ENCODE results near the gene BASP1.
"Not testable (repeated sequence)": the region's sequence is repeated elsewhere in the genome, so short reads cannot be mapped to it uniquely, and the experiment has no call there.

The BASP1 gene, protein sequence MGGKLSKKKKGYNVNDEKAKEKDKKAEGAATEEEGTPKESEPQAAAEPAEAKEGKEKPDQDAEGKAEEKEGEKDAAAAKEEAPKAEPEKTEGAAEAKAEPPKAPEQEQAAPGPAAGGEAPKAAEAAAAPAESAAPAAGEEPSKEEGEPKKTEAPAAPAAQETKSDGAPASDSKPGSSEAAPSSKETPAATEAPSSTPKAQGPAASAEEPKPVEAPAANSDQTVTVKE

DNA sequence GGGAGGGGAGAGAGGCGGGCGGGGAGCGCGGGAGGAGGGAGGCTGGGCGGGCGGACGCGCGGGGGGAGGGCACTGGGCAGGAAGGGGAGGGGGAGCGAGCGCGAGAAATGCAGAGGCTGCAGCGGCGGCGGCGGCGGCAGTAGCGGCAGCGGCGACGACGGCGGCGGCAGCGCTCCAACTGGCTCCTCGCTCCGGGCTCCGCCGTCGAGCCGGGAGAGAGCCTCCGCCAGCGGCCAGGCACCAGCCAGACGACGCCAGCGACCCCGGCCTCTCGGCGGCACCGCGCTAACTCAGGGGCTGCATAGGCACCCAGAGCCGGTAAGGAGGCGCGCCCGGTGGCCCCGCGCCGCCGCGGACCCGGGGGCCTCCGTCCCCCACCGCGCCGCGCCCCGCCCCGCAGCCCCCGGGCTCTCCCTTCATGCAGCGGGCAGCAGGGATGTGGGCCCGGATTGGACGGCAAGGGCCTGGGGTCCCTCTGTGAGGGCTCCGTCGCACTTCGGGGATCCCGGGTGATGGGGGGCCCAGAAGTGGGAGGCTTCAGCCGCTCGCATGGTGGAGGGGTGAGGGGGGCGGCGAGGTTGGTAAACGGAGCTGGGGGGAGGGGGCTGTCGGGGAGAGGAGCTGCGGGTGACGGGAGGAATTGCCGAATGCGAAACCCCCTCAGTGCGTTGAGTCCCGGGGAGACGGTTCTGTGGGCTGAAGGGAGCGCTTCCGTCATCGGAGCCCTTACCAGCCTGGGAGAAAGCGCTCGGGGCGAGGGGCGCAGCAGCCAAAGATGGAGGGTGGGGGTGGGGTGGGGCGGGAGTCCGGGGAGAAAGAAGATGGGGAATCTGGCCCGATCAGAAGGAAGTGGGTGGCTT lies at the start of gene BASP1:
TSS of gene BASP1 (plus strand) at position 139 of the 860 bp plus-strand sequence. CDS start 57,586 bp downstream, outside the sequence.
- peak; percentile 77 for DNase-seq

DNA sequence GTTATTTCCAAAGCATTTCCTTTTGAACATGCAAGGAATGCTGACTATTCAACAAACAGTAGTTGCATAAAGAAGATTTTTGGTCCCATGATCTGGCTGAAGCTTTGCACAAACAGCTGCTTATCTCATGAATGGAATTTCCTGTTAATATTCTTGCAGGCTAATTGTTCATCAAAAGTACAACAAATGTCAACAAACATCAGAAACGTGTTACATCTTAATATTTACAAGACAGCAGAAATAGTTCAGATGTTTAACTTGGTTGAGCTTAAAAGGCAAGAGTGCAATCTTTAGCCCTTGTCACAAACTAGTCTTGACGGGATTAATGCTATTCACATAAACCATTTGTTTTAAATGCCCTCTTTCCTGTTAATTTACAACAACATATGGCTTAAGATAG lies 47.9 kb upstream of the BASP1 start:
- no peak for DNase-seq

DNA sequence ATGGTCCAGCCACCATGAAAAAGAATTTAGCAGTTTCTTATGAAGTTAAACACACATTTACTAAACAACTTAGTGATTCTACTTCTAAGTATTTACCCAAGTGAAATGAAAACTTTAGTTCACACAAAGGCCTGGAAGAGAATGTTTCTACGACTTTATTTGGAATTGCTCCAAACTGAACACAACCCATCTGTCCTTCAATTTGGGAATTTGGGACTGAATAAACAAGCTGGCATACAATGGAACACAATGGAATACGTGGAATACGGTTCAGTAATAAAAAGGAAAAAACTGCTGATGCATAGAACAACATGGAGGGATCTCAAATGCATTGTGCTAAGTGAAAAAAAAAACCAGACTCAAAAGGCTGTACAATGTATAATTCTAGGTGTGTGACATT lies 44.6 kb upstream of the BASP1 start:
- DNase-seq, result no peak

DNA sequence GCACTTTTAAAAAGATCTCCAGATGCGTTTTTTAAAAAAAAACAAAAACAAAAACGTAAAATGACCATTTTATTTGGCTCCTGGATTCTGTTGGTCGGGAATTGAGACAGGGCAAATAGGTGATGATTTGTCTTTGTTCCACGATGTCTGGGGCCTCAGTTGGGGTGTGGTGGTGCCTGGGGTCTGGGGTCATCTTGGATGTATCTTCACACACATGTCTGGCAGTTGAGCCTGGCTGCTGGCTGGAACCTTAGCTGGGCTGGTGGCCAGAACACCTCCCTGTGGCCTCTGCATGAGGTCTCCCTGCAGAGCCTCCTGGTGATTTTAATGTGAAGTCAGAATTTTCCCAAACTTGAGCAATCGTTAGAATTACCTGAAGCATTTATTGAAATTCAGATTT lies 42.5 kb upstream of the BASP1 start:
- no peak for DNase-seq

DNA sequence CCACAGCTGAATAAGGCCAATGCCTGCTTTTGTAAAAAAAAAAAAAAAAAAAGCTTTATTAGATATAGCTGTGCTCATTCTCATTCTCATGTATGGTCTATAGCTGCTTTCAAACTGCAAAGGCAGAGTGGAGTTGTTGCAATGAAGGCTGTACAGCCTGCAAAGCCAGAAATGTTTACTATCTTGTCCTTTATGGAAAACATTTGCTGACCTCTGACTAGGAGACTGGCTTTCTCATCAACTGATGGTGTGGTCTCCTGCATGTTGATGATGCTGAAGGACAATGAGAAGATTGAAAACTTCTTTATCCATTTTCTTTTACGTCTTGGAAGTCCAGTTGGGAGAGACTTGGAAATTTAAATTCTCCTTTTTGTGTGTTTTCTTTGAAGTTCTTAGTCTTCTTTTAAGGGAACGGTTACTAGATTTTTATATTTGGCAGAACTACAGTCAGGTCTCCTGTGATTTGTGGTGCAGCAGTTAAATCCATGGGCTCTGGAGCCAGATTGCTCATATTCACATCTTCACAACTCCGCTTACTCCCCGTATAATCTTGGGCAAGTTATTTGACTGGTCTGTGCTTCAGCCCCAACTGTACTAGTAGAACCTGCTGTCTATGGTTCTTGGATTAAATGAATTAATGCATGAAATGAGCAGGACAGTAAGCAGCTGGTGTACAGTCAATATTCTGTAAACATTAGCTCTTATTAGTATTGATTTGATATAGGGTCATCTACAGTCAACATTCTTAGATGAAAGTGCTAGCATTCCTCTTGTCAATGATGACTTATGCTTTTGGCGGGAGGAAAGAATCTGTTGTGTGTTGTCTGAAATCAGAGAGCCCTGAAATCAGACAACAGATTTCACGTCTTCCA lies 39.7 kb upstream of the BASP1 start:
- no peak for DNase-seq

DNA sequence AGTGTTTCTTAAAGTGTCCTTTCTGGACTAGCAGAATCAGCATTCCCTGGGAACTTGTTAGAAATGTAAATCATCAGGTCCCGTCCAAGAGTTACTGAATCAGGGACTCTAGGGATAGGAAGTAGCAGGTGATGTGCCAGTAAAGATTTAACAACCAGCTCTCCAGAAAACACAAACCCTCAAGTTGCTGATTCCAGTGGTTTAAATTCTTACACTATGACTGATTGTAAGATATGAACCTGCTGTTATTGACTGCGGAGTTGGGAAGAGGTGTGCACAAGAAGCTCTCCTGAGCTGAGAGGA lies 39.1 kb upstream of the BASP1 start:
- DNase-seq, result no peak

DNA sequence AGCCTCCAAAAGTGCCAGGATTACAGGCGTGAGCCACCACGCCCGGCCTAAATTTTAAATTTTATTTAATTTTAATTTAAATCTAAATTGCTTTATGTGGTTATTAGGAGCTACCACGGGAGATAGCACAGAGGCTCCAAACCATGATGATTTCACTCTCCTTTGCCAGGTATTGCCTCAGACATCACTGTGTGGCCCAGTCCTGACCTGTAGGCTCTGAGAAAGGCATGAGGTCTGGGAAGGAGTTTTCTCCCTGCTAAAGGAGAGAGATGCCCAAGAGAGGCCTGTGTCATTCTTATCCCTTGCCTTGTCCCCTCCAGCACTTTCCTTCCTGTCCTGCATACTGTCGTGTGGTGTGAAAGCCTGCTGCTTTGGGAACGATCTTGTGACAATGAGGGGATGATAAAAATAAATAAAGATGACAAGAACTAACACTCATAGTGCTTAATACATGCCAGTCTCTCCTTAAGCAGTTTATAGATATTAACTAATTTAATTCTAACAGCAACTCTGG lies 37.0 kb upstream of the BASP1 start:
- DNase-seq, result no peak

DNA sequence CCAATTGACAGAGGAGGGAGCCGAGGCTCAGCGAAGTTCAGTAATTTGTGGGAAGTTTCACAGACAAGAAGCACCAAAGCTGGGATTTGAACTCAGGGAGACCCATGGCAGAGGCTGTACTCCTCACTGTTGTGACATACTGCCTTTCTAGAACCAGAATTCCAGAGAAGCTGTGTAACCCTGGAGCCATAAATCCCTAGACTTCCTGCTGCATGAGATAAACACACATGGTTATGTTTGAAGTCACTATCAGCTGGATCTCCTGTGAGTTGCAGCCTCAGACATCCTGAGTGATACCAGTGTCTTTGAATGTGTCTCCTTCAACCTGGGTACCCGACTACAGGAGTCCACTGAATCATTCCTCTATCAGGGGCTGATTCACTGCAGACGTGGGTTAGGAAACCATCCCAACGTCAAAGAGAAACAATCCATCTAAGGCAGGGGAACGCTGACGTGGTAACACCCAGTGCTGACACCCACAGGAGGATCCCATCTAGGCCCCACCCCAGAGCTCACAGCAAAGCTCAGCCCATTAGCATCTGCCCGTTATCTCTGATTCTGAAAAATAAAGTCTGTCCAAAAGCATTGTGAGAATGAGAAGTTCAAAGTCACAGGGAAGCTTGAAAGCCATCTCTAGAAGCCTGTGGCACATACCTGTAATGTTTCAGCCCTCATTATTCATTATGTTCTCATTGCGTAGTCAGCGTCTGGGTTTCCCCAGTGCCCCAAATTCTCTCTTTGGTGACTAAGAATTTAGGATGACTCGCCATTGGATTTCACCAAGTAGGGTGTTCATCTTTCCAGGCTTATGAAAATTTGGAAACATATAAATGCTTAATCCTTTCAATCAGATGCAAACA lies 36.3 kb upstream of the BASP1 start:
- no peak for DNase-seq

DNA sequence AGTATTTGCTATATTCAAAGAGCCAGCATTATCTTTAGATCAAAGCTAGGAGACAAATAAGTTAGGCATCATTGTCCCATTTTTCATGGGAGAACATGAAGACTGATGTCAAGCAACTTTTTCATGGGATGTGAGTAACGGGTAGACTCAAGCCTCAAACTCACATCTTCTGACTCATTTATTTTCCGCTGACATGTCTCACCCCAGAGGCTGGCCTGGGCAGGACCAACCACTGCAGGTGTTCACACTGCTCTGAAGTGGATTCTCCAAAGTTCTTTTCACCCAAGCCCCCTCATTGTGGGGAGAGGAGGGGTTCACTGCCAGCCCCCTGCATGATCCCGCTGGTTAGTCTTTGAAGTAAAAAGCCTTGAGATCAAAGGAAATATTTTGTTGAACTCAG lies 34.9 kb upstream of the BASP1 start:
- DNase-seq, result no peak

DNA sequence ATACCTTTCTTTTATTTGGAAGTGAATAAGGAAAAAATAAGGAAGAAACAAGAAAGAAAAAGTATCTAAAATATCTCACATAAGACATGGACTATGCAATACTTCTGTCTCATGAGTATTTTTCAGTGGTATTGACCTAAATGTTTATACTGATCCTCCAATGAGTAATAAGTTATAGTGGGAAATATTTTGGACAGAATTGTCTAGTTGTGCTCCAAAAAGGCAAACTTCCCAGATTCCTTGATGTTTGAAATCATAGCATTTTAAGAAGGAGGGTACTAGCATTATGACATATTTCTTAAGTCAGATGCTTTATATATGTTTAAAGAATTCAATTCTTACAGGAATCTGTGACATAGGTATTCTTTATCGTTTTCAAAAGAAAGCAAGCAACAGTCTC lies 34.5 kb upstream of the BASP1 start:
- DNase-seq, result no peak

DNA sequence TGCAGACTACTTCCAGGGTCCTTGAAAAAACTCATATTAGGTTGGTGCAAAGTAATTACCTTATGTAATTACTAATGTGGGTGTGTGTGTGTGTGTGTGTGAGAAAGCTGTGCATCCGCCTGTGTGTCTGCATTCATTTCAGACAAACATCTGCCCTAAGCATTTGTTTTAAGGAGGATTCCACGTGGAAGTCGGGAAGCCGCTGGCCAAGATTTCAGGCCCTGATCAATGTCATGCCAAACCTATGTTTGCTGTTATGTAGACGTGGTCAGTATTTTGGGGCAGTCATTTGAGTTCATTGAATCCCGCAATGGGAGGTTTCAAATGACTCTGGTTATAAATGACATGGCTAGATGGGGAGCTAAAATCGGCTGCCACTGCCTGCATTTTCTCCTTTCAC lies 33.6 kb upstream of the BASP1 start:
- no peak for DNase-seq

DNA sequence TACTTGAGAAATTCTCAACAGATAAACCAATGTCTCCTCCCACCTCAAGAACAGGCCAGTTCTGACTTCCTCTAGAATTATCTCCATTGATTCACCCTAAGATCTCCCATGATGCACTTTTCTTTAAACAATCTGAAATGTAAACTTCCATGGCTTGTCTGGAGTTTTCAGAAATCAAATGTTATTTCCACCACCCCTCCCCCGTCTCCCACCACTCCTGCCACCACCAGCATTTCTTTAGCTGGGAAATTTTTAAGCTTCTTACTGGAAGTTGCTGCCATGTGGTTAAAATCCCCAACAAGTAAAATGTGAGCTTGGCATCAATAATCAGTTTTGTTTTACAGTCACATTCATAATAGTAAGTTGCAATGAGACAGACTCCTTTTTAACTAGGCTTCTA lies 32.8 kb upstream of the BASP1 start:
- no peak for DNase-seq

DNA sequence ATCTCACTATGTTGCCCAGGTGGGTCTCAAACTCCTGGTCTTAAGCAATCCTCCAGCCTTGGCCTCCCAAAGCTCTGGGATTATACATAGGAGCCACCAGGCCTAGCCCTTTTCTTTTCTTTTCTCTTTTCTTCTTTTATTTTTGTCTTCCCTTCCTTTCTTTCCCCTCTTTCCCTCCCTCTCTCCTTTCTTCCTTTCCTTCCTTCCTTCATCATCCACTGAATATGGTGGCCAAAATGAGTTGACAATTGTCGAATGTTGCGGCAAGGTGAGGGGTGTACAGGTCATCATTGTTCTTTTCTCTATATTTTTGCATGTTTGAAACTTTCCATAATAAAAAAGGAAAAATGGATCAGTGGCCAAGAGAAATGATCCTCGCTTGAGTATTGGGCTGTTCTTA lies 32.1 kb upstream of the BASP1 start:
- DNase-seq, result no peak

DNA sequence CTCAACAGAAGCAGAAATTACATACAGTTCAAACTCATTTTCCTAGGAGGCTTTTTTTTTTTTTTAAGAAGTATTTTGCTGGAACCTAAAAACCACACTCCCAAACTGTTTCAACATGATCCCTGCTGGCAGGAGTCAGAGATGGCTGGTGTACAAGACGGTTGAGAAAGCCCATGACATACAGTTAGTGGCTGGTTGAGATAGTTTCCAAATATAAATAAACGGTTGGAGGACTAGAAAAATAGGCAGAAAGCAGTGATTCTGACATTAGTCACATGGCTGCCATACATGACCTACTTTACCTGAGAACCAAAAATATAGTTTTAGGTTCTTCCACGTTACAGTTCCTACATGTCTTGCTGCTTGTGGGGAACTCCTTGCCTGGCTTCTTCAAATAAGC lies 31.7 kb upstream of the BASP1 start:
- DNase-seq, result no peak

DNA sequence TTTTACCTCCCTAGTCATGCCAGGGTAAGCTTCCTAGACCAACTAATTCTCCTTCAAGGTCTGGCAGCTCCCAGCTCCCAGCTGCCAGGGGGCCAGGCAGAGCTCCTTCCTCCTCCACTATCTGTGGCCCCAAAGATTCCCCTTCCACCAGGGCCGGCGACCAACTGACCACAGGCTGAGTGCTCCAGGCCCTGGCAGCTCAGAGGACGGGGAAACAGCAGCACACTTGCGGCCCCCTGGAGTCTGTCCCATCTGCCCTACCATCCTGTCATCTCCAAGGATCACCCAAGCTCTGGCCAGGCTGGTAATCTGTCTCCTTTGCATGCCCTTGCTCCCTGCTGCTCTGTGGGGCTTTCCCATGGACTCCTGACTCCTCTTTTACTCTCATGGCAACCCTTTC lies 31.2 kb upstream of the BASP1 start:
- DNase-seq, result no peak

DNA sequence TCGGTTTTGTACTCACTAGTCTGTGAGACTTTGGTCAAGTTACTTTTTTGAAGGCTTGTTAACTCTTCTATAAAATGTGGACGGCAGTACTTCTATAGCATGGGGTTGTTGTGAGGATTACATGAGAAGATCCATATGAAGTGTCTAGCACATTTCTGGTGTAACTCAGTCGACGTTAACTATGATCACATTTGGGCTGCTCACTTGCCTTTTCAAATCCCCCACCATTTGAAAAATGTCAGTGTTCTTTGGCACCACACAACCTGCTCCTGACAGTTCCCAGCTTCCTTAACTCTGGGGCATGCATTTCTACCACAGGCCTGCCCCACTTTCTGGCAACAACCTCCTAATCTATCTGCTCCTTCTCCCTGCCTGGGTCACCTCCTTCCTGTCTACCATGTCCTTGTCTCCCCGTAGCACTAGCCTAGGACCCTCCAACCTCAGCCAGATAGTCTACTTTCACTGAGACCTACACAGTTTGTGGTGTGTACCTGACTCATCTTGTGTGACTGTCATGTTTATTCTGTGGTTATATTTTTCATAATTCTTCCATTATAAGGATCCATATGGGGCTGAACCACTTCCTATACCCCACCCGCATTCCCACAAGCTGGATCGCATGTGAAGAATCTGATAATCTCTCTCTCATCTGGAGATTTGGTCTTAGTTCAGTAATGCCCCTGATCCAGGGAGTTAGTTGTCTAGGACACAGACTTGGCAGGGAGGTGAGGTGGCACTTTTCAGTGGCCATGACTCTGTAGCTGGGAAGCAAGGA lies 30.2 kb upstream of the BASP1 start:
- DNase-seq, result no peak

DNA sequence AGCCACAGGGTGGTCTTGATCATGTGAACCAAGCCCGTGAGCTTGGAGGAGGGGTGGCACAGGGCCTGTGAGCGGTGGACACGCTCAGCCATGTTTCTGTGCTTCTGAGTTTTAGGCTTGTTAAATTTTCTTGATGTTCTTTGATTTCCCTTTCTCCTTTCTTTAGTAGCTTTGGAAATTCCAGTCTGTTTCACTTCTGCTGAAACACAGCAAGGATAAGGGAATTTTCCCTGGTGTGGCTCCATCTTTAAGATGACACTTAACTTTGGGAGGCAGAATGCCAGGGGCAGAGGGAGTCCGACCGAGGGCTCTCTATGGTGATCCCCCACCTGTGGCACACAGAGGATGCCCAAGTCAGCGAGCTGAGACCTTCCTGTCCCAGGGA lies 29.7 kb upstream of the BASP1 start:
- DNase-seq, result no peak

DNA sequence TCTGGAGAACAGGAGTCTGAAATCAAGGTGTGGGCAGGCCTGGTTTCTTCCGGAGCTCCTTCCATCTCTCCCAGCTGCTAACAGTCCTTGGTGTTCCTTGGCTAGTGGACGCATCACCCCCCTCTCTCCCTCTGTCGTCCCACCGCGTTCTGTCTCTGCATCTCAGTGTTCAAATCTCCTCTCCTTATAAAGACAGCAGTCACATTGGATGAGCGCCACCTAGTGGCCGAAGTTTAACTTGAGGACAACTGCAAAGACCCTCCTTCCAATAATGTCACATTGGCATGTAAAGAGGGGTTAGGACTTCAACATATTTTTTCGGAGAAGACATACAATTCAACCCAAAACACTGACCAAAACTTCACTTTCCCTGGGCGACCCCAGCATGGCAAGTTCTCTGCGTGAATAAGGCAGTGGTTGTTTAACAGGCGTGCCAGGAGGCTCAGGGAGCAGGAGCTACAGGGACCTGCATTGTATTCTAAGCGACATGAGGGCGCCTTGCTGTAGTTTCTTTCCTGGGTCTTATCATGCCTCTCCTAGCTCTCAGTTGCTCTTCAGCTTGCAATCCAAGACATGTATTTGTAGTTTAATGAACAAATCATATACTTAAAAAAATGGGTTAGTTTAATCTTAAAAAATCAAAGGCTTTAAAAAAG lies 27.9 kb upstream of the BASP1 start:
- peak; percentile 58 for DNase-seq

DNA sequence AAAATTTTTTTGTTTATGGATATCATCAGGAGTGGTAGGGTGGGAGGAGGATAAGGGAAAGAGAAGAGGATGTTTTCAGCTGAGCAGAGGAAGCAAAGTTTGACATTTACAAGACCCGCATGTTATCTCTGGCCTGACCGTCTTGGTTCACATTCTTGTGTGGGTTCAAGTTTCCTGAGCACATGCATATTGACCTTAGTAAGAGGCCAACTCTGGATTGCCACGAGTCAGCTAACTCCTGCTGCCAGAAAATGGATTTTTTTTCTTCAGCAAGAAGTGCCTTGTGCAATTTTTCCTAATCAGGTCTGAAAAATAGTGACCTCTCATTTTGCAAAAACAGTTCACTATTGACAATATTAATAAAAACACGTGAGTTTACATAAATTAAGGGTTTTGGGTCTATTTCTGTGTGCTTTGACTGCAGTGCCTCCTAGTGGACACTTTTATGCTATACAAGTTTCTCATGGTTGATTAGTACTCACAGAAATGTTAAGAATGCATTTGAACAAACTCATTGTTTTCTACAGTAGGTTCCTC lies 27.1 kb upstream of the BASP1 start:
- DNase-seq, result no peak

DNA sequence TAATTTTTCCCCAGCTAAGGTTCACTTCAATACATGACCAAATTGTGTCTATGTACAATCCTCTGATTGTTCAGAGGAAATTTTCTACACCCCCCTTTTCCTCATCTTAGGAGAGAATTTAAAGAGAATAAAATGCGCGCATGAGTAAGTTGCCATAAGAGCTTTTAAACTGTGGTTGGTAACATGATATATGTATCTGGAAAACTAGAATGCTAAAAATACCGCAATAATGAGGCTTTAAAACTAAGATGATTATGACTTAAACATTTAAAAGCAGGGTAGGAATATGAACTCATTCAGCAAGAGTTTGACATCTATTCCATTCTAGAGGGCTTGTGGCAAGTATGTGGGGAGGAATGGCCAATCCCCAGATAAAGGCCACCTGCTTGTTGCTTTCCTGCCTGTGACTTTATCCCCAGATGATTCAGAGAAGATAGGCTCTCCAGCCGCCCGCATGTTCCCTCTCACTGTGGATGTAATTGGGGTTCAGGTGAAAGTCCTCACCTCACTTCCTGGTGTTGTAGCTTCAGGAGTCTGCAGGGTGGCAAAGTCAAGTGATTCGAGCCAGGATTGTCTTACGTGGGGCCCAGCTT lies 26.5 kb upstream of the BASP1 start:
- no peak for DNase-seq

DNA sequence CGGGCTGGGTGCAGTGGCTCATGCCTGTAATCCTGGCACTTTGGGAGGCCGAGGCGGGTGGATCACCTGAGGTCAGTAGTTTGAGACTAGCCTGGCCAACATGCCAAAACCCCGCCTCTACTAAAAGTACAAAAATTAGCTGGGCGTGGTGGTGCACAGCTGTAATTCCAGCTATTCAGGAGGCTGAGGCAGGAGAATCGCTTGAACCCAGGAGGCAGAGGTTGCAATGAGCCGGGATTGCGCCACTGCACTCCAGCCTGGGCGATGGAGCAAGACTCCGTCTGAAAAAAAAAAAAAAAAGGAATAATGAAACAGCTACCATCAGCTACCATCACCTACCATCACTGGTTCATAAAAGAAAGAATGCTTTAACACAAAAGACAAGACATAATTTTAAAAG lies 25.9 kb upstream of the BASP1 start:
- not testable (repeated sequence) for DNase-seq

Measured in NCI-H510A (cell line).